ENCODE measurements around the gene AKAP6. TPM values are rescaled to one million over a fixed set of nuclear protein-coding genes. Genes with fewer than 3 reads are reported as not detected.

Gene AKAP6
- total RNA-seq, 1 experiment from 2014 or later: 2.1 TPM

- no peak for DNase-seq (ENCODE audit: low read depth)
Measured at GRCh38 chr14:32820181-32820580, 491.1 kb downstream of the AKAP6 start.

GRCh38 chr14:32820682-32821081 lies 491.6 kb downstream of the AKAP6 start:
- no peak for DNase-seq (ENCODE audit: low read depth)

GRCh38 chr14:32821964-32822653 lies 493.0 kb downstream of the AKAP6 start:
- DNase-seq (ENCODE audit: low read depth): no peak

GRCh38 chr14:32823706-32824105 lies 494.6 kb downstream of the AKAP6 start:
- DNase-seq (ENCODE audit: low read depth): no peak

GRCh38 chr14:32824195-32824594 lies 495.1 kb downstream of the AKAP6 start:
- no peak for DNase-seq (ENCODE audit: low read depth)

GRCh38 chr14:32825058-32825457 lies 496.0 kb downstream of the AKAP6 start:
- no peak for DNase-seq (ENCODE audit: low read depth)

GRCh38 chr14:32826404-32827082 lies 497.4 kb downstream of the AKAP6 start:
- DNase-seq (ENCODE audit: low read depth): no peak

GRCh38 chr14:32827514-32827913 lies 498.4 kb downstream of the AKAP6 start:
- no peak for DNase-seq (ENCODE audit: low read depth)

- no peak for DNase-seq (ENCODE audit: low read depth)
Measured at GRCh38 chr14:32835924-32836323, 506.8 kb downstream of the AKAP6 start.

GRCh38 chr14:32841698-32842097 lies 512.6 kb downstream of the AKAP6 start:
- no peak for DNase-seq (ENCODE audit: low read depth)

GRCh38 chr14:32846821-32847365 lies 517.8 kb downstream of the AKAP6 start:
- DNase-seq (ENCODE audit: low read depth): no peak

GRCh38 chr14:32847867-32848266 lies 518.8 kb downstream of the AKAP6 start:
- DNase-seq (ENCODE audit: low read depth): no peak

GRCh38 chr14:32865827-32866376 lies 536.8 kb downstream of the AKAP6 start:
- no peak for DNase-seq (ENCODE audit: low read depth)

GRCh38 chr14:32883188-32883587 lies 554.1 kb downstream of the AKAP6 start:
- DNase-seq (ENCODE audit: low read depth): peak; percentile 9

Other genes starting within 250 kb of the AKAP6 start
- not detected in 2 replicates for gene RNU6-7, start 127.3 kb upstream of the AKAP6 start, total RNA-seq (2014; rRNA removed; shearing (Covaris generic))
- gene RNU6-8, start 126.0 kb upstream of the AKAP6 start, total RNA-seq (2014; rRNA removed; shearing (Covaris generic)): not detected in 2 replicates

All from Daoy (cell line).